Activated T-helper 1 cell treated with anti-CD3 and anti-CD28 coated beads, Interleukin-2, amount 50 U/mL, for 16 hours (primary cell): Measurements from ENCODE around the gene CSMD2.

ENCODE experiments used
- DNase-seq, 2 donors: peaks; one replicate each; pipeline ENCODE4 v3.0.0-alpha.2; 2020; ENCODE audit warnings: low read depth in 1 of 2, low spot score in 1 of 2

Gene CSMD2

DNA sequence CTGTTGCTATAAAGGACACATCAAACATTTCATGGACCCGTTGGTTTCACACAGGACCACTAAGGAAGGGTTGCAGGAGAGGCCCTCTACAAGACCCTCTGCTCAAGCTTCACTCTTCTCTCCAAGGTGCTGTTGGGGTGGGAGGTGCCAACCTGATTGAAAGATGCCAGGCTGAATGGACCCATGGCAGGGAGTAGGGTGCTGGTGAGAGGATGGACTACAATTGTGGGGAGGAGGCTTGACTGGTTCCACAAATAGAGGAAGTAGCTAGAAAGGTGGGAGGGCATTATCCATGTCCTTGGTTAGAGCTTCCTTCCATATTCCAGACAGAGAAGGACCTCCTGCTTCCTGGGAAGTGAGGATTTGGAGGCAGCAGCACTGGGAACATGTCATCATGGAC is 468.7 kb downstream of the CSMD2 start:
- no peak for DNase-seq

DNA sequence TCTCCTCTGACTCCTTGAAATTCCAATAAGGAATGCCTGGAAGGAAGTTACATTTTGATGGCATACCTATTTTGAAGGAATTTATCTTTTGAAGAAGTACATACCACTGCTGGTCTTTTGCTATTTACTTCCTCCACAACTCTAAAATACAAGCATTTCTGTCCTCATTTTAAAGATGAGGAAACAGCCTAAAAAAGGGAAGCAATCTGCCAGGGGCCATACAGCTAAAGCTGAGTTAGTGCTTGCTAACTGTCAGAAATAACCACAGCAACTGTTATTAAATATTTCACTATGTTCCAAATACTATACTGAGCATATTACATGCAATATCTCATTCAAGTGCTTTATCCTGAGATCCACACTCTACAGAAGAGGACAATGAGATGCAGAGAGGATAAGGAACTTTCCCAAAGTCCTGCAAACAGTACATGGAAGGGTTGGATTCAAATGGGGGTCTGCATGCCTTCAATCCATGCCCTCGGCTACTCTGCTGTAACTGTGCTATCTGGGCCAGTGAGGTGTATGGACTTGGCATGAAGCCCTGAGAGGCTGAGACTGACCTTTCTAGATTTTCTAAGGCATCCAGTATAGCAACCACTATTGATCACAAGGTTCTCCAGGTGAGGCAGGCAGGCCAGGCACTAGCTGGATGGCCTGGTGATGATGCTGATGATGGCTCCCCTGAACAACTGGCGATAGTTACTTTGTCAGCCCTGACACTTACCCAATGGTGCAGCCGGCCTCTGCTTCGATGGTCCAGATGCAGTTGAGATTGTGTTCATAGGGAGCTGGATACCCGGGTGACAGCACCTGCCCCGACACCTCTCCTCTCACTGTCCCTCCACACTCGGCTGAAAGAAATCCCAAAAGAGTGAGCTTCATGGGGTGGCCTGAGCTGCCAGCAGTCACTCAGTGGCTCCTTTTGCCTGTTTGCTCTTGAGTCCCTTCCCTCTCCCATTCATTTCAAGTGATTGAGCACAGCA is 472.5 kb downstream of the CSMD2 start:
- no peak for DNase-seq

GRCh38 chr1:33687000-33687399 is 478.0 kb downstream of the CSMD2 start:
- DNase-seq, result no peak

DNA sequence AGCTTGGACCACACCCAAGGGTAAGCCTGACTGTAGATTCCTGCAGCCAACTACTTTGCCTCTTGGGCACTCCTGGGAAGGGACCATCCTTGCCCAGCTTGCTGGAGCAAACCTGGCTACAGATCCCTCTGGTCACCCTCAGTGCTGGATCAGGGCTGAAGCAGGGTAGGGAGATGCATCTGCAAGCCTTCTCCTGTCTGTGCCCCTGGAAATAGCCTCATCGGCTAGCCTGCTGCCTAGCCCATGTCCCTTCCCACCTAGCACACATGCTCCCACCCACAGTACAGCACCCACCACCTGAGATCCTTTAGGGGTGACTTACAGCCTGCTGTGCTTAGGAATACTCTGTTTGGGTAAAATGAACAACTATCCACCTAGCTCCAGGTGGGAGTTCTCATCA is 478.5 kb downstream of the CSMD2 start:
- DNase-seq, result no peak

- DNase-seq, result no peak
Measured at GRCh38 chr1:33685256-33685655, 479.8 kb downstream of the CSMD2 start.

- DNase-seq, result no peak
Measured at GRCh38 chr1:33684396-33685179, 480.4 kb downstream of the CSMD2 start.

- DNase-seq, result no peak
Measured at GRCh38 chr1:33683913-33684312, 481.1 kb downstream of the CSMD2 start.

- no peak for DNase-seq
Measured at GRCh38 chr1:33682371-33682770, 482.7 kb downstream of the CSMD2 start.

- no peak for DNase-seq
Measured at GRCh38 chr1:33680281-33680840, 484.7 kb downstream of the CSMD2 start.

- DNase-seq, result no peak
Measured at GRCh38 chr1:33670567-33670966, 494.5 kb downstream of the CSMD2 start.

DNA sequence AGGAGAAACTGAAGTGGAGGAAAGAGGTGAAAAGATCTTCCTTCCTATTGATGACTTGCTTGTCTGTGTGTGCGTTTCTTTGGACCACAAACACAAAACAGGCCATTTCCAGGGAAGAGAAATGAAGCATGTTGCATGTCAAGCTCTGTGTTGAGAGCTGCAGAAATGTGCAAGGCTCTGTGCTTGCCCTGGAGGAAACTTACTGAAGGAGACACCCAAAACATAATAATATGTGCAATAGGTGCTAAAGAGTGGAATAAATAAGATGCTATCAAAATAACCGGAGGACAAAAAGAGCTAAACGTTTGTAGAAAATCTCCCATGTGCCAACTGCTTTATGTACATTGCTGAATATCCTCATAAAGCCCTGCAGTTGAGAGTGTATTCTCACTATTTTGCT is 496.3 kb downstream of the CSMD2 start:
- DNase-seq, result no peak

DNA sequence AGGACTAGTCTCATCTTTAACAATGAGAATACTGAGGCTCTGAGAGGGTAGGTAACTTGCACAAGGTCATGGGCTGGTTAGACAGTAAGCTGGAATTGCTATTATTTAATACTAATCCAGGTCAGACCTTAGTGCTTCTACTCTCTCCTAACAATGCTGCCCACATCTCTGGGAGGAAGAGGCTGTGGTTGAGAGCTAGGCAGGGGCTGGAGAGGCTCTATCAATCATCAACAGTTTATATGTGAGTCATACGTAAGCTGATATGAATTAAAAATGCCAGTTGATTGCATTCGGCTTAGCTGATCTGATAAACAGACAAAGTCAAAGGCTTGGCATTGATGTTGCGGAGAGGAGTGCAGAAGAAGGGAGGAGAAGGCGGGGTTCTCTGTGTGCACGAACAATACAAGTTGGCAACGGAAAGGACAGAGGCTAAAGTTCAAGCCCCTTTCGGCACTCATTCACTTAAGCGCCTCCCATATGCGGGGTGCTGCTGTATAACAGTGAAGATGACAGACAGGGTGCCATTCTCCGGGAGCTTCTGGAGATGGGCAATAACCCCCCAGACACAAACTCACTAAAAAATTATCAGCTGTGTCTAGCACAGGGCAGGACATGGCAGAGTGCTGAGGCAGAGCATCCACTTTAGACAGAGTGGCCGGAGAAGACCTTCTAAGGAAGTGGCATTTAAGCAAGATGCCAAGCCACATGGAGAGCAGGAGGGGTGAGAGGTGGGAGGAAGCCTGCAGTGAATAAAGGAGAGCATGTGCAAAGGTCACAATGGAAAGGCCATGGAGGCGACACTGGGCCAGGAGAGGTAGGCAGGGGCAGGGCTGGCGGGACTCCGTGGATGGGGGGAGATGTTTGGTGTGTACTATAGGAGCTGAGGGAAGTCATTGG is 497.4 kb downstream of the CSMD2 start:
- no peak for DNase-seq

DNA sequence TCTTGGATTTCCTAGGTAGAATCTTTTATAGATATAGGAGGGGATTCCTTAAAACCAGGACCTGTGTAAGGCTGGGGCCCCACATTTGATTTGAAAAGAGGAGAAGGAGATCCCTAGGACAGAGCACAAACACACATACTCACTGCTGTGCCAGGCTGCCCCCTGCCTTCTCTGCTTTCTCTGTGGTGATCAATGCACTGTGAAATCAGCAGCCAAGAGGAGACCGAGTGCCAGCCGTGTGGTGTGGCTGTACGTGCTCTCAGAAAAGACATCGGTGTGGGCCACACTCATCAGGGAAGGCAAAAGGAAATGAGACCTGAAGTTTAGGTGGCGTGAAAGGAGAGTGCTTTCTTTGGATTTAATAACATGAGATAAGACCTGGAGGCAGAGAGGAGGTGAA is 498.4 kb downstream of the CSMD2 start:
- DNase-seq, result no peak

DNA sequence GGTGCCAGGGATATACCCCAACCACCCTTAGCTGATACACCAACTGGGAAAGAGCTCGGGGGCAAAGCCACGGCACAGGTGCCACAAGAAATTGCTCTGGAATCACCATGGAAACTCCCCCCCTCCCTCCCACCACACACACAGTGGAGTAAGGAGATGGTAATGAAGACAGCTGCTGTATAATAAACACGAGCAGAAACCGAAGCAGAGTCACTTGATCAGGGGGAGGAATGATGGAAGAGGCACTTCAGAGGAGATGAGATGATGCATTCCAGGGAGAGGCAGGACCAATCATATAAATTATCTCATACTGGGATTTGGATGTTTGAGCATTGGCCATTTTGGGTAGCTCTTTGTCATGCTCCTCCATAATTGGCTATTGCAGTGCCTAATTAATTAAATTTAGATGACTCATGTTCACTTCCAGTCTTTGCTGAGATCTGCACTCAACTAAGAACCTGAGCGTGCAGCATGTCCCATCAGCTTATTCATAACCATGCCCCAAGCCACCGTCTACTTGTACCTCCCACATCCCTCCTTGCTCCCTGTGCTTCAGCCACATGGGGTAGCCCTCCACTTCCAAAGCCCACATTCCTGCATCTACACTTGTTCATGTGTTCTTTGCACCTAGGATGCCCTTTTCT is 503.1 kb downstream of the CSMD2 start:
- DNase-seq, result no peak

DNA sequence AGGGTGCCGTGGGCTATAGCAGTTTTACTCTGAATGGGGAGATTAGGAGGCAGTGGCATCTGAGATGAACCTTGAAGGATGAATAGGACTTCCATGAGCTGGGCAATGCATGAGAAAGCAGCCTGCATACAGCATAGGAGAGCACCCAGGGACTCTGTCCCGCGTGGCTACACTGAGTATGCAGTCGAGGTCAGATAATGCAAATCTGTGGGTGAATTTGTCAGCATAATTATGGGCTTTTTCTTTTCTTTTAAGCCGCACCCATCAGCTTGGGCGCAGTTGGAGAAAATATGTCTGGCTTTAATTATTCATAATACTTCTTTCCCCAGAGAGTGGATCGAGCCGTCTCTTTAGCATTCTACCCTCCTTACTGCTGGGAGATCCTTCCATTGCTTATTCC is 504.1 kb downstream of the CSMD2 start:
- no peak for DNase-seq

GRCh38 chr1:33660244-33660643 is 504.8 kb downstream of the CSMD2 start:
- no peak for DNase-seq

- no peak for DNase-seq
Measured at GRCh38 chr1:33659641-33660040, 505.4 kb downstream of the CSMD2 start.

GRCh38 chr1:33657833-33658232 is 507.2 kb downstream of the CSMD2 start:
- DNase-seq, result no peak

DNA sequence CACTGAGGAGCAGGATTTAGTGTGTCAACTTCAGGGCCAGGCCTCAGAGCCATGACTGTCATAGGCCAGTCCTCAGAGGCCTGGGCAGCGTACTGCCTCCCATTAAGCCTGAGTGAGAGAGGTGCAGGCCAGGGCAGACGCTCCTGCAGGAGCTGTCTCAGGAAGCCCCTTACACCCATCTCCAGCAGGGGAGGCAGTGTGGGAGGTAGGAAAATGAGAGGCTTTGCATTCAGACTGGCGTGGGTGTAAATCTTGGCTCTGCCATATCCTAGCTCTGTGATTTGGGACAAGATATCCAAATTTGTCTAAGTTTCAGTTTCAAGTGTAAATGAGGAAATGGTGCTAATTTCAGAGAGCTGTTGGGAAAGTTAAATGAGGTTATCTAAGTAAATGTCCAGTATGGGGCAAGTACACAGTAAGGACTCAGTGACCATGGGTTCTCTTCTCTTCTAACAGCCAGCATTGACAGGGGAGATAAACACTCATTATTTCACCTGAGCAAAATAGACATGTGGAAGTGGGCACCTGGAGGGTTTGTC is 508.5 kb downstream of the CSMD2 start:
- DNase-seq, result no peak

- no peak for DNase-seq
Measured at GRCh38 chr1:33655496-33655895, 509.5 kb downstream of the CSMD2 start.
